ENCODE measurements around the gene RNF157.

GRCh38 chr17:76271669-76272540 is 31.6 kb upstream of the RNF157 start:
- TF ChIP-seq, protein P1, sequence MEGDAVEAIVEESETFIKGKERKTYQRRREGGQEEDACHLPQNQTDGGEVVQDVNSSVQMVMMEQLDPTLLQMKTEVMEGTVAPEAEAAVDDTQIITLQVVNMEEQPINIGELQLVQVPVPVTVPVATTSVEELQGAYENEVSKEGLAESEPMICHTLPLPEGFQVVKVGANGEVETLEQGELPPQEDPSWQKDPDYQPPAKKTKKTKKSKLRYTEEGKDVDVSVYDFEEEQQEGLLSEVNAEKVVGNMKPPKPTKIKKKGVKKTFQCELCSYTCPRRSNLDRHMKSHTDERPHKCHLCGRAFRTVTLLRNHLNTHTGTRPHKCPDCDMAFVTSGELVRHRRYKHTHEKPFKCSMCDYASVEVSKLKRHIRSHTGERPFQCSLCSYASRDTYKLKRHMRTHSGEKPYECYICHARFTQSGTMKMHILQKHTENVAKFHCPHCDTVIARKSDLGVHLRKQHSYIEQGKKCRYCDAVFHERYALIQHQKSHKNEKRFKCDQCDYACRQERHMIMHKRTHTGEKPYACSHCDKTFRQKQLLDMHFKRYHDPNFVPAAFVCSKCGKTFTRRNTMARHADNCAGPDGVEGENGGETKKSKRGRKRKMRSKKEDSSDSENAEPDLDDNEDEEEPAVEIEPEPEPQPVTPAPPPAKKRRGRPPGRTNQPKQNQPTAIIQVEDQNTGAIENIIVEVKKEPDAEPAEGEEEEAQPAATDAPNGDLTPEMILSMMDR (IDR thresholded peaks at IDR 0.05): no peak
- no peak for TF ChIP-seq POLR2A (IDR thresholded peaks at IDR 0.05)

All from adrenal gland (tissue), 5 donors.